Measurements from ENCODE around the gene TRABD2A.

TRABD2A gene

GRCh38 chr2:84880645-84881521 is at the start of gene TRABD2A:
TSS of gene TRABD2A (minus strand) at chr2:84881084. CDS start at chr2:84881039, 45 bp downstream.
- no peak for DNase-seq (ENCODE audit: low read depth)
- H3K4me3 ChIP-seq (ENCODE audit: low read depth, low read length), result peak within 1 kb of the TSS; percentile 61
- TF ChIP-seq, protein P1, sequence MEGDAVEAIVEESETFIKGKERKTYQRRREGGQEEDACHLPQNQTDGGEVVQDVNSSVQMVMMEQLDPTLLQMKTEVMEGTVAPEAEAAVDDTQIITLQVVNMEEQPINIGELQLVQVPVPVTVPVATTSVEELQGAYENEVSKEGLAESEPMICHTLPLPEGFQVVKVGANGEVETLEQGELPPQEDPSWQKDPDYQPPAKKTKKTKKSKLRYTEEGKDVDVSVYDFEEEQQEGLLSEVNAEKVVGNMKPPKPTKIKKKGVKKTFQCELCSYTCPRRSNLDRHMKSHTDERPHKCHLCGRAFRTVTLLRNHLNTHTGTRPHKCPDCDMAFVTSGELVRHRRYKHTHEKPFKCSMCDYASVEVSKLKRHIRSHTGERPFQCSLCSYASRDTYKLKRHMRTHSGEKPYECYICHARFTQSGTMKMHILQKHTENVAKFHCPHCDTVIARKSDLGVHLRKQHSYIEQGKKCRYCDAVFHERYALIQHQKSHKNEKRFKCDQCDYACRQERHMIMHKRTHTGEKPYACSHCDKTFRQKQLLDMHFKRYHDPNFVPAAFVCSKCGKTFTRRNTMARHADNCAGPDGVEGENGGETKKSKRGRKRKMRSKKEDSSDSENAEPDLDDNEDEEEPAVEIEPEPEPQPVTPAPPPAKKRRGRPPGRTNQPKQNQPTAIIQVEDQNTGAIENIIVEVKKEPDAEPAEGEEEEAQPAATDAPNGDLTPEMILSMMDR (conservative IDR thresholded peaks at IDR 0.05; ENCODE audit: low read depth, low read length), result no peak

- H3K4me3 ChIP-seq (ENCODE audit: low read depth, low read length), result no peak overlapping the region
- no peak for DNase-seq (ENCODE audit: low read depth)
- TF ChIP-seq, protein P1 (conservative IDR thresholded peaks at IDR 0.05; ENCODE audit: low read depth, low read length), result no peak
These were observed 46.4 kb upstream of the TRABD2A start for GRCh38 chr2:84927275-84927627.

- peak overlapping the region; percentile 52 for H3K4me3 ChIP-seq (ENCODE audit: low read depth, low read length)
- peak; percentile 89 for DNase-seq (ENCODE audit: low read depth)
- TF ChIP-seq, protein P1 (conservative IDR thresholded peaks at IDR 0.05; ENCODE audit: low read depth, low read length), result peak; percentile 91
These were observed 45.0 kb upstream of the TRABD2A start for GRCh38 chr2:84925724-84926376.

DNA sequence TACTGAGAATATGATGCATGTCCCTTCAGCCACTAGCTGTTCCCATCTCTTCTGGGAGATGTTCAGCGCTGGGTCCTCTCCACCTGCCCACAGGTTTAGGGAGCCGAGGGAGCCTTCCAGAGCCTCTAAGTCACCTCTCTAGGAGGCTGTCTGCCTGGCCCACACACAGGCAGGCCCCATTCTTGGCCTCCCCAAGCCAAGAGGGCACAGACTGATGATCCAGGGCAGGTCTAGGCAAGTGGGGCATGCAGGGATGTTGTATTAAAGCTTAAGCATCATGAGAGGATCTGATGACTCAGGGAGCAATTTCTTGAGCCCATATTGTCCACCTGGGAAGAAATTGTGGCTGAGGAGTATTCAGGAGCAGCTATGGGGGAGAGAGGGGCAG is 44.4 kb upstream of the TRABD2A start:
- H3K4me3 ChIP-seq (ENCODE audit: low read depth, low read length), result no peak overlapping the region
- no peak for DNase-seq (ENCODE audit: low read depth)
- TF ChIP-seq, protein P1 (conservative IDR thresholded peaks at IDR 0.05; ENCODE audit: low read depth, low read length), result no peak

DNA sequence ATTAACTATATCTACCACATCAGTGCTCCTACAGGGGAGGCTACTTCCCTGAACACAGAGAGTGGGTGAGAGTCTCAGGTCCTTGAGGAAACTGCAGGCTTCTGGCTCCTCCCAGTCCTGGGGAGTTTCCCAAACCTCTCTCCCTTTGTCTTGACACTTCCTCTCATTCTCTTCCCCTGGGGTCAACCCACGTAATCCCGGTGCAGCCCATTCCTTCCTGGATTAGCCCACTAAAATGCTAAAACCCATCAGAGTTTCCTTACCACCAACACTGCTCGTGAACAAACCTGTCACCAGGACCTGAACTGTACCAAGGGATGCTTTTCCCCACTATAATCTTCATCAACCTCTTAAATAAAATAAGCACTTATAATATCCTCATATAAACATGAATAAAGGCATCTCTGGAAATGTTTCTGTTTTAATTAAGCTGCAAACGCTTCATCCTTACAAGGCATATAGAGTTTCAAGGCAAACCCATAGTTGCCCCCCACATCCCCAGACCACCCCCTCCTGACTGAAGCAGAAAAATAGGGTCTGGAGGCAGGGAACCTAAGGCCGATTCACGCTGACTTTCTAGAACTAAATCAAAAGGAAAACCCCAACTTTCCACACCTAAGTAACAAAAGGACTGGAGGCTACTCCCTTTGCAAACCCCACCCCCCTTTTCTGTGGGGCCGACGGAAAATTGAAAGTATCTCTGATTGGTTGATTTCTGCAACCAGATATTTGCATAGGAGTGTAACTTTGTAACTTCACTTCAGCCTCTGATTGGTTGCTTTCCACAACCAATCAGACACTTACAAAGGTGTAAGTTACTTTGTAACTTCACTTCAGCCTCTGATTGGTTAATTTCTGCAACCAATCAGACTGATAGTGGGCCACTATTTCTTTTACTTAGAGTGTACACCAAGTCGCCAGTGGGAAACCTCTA is 43.6 kb upstream of the TRABD2A start:
- peak; percentile 84 for DNase-seq (ENCODE audit: low read depth)
- H3K4me3 ChIP-seq (ENCODE audit: low read depth, low read length), result peak overlapping the region; percentile 3
- TF ChIP-seq, protein P1 (conservative IDR thresholded peaks at IDR 0.05; ENCODE audit: low read depth, low read length), result no peak

- H3K4me3 ChIP-seq (ENCODE audit: low read depth, low read length), result no peak overlapping the region
- DNase-seq (ENCODE audit: low read depth), result no peak
- TF ChIP-seq, protein P1 (conservative IDR thresholded peaks at IDR 0.05; ENCODE audit: low read depth, low read length), result no peak
These were observed 42.1 kb upstream of the TRABD2A start for GRCh38 chr2:84923009-84923408.

Measured in choroid plexus epithelial cell (primary cell).